GM19351 (cell line): ENCODE data around the gene WDR90.

Experiments
- ATAC-seq: cut with Tn5 transposase; IDR thresholded peaks from one replicate; pipeline ENCODE4 v1.9.1; 2021; ENCODE audit warnings: mild to moderate bottlenecking, moderate library complexity; ENCODE audit not compliant: unreplicated experiment

WDR90 gene

GRCh38 chr16:674214-674881 is 25.2 kb downstream of the WDR90 start:
- no peak for ATAC-seq

GRCh38 chr16:674968-675883 is 26.1 kb downstream of the WDR90 start, which contains the start of gene RHBDL1:
TSS of gene RHBDL1 (plus strand) at chr16:675671. CDS start at chr16:675791, 120 bp downstream.
- ATAC-seq: no peak

GRCh38 chr16:675884-676564 is 26.9 kb downstream of the WDR90 start:
- no peak for ATAC-seq

GRCh38 chr16:676565-676902 is 27.4 kb downstream of the WDR90 start:
- ATAC-seq: no peak

- no peak for ATAC-seq
These were observed 27.7 kb downstream of the WDR90 start for GRCh38 chr16:676913-677312.

GRCh38 chr16:677316-678190 is 28.4 kb downstream of the WDR90 start:
- ATAC-seq: no peak

- ATAC-seq: no peak
These were observed 29.2 kb downstream of the WDR90 start for GRCh38 chr16:678209-678857.

GRCh38 chr16:678858-679813 is 30.0 kb downstream of the WDR90 start:
- no peak for ATAC-seq

- ATAC-seq: peak; percentile 38
These were observed 30.9 kb downstream of the WDR90 start, which contains the start of gene STUB1 for GRCh38 chr16:679814-680624. TSS of gene STUB1 (plus strand) at chr16:680410. CDS start at chr16:680526, 116 bp downstream.

GRCh38 chr16:680625-680945 is 31.4 kb downstream of the WDR90 start:
- ATAC-seq: no peak

- ATAC-seq: no peak
These were observed 32.0 kb downstream of the WDR90 start for GRCh38 chr16:680967-681745.

GRCh38 chr16:681746-682427 is 32.7 kb downstream of the WDR90 start:
- ATAC-seq: no peak

GRCh38 chr16:682493-683395 is 33.6 kb downstream of the WDR90 start:
- no peak for ATAC-seq

GRCh38 chr16:683396-684070 is 34.4 kb downstream of the WDR90 start:
- ATAC-seq: no peak

- peak; percentile 79 for ATAC-seq
These were observed 35.1 kb downstream of the WDR90 start, which contains the start of gene JMJD8 for GRCh38 chr16:684071-684794. TSS of gene JMJD8 (minus strand) at chr16:684334. CDS start at chr16:684319, 15 bp downstream.
